Breast epithelium (tissue), 4 donors: Measurements from ENCODE around the gene PRMT5. TPM values are rescaled to one million over a fixed set of nuclear protein-coding genes. Genes with fewer than 3 reads are reported as not detected.

Experiments
- DNase-seq, 2 donors: peaks; one replicate each; pipeline ENCODE4 v3.0.0-alpha.2; 2019; ENCODE audit warnings: low spot score in 2 of 2
- H3K27ac ChIP-seq, 2 donors: fragments of 200-600 bp; sonication (generic) in 1 of 2; one replicate each; pipeline ENCODE4 v1.5.1; 2016 to 2019; ENCODE audit warnings: mild to moderate bottlenecking in 1 of 2
- H3K27me3 ChIP-seq, 2 donors: fragments of 200-600 bp; sonication (generic) in 1 of 2; one replicate each; pipeline versions ENCODE4 v1.5.1 to v1.6.0; 2017 to 2019; ENCODE audit warnings: control low read depth in 1 of 2, mild to moderate bottlenecking in 1 of 2
- H3K36me3 ChIP-seq: fragments of 200-600 bp; one replicate; pipeline ENCODE4 v1.5.1; 2019
- H3K4me1 ChIP-seq, 2 donors: fragments of 200-600 bp; sonication (generic); one replicate each; pipeline ENCODE4 v1.5.1; 2016 to 2019; ENCODE audit warnings: control low read depth in 1 of 2
- H3K4me3 ChIP-seq, 3 donors: fragments of 200-600 bp; sonication (generic); 1 replicate in 2 of 3; 2 replicates in 1 of 3; pipeline ENCODE4 v1.5.1; 2016 to 2019; ENCODE audit warnings: mild to moderate bottlenecking in 3 of 3, moderate library complexity in 2 of 3
- H3K9me3 ChIP-seq, 2 donors: fragments of 200-600 bp; sonication (generic) in 1 of 2; one replicate each; pipeline ENCODE4 v1.5.1; 2016 to 2019; ENCODE audit warnings: control low read depth in 1 of 2
- POLR2A ChIP-seq: fragments of 450-650 bp; IDR thresholded peaks from one replicate; pipeline ENCODE4 v1.6.1; 2016; ENCODE audit warnings: antibody characterized with exemption, mild to moderate bottlenecking, moderate library complexity
- POLR2AphosphoS5 ChIP-seq, 3 donors: sonication (generic); formaldehyde crosslinking; IDR thresholded peaks; one replicate each; pipeline ENCODE4 v1.6.1; 2017; ENCODE audit warnings: antibody characterized with exemption in 3 of 3
- intact Hi-C: fragments of 100-400 bp; cut with DNase I; formaldehyde crosslinking; loops from one replicate; pipeline ENCODE4 v1.15.1; 2023; ENCODE audit warnings: low total_unique reads
- total RNA-seq, 3 donors: library from RNA; depleted of rRNA; stranded (reverse); fragments of >200 nt; gene quantifications; one replicate each; pipeline ENCODE4 v1.1.0, GENCODE V29; 2016
- TF ChIP-seq, protein P1 (sequence below), 3 donors: fragments of 450-650 bp; IDR thresholded peaks; one replicate each; pipeline ENCODE4 v1.5.1; 2016 to 2017; ENCODE audit warnings: antibody characterized with exemption in 3 of 3, mild to moderate bottlenecking in 3 of 3, moderate library complexity in 3 of 3

Gene PRMT5
- total RNA-seq, 3 donors from 2014 or later = 48.6 to 80.6 (median 71.4) TPM

DNA sequence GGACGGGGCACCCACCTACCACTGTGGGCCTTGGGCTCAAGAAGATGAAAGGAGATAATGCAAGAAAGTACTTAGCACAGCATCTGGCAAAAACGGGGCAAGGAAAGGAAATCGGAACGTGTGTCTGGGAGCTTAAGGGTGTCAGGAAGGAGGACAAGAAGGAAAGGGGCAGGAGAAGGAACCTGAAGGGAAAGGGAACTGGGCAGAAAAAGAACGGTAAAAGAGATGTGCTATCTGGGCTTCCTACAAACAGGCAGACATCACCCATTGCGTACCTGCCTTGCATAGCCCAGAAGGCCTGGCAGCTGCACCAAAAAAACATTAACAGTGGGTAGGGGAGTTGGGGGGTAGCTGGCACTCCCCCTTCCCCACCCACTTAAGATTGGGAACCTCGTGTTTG, 47.1 kb downstream of the PRMT5 start:
- H3K4me3 ChIP-seq = no peak overlapping the region
- peaks cover 3% of the 10 kb centered on the region for H3K36me3 ChIP-seq
- H3K27ac ChIP-seq = peak overlapping the region in 1 of 2 donors; percentile 14
- TF ChIP-seq, protein P1, sequence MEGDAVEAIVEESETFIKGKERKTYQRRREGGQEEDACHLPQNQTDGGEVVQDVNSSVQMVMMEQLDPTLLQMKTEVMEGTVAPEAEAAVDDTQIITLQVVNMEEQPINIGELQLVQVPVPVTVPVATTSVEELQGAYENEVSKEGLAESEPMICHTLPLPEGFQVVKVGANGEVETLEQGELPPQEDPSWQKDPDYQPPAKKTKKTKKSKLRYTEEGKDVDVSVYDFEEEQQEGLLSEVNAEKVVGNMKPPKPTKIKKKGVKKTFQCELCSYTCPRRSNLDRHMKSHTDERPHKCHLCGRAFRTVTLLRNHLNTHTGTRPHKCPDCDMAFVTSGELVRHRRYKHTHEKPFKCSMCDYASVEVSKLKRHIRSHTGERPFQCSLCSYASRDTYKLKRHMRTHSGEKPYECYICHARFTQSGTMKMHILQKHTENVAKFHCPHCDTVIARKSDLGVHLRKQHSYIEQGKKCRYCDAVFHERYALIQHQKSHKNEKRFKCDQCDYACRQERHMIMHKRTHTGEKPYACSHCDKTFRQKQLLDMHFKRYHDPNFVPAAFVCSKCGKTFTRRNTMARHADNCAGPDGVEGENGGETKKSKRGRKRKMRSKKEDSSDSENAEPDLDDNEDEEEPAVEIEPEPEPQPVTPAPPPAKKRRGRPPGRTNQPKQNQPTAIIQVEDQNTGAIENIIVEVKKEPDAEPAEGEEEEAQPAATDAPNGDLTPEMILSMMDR (IDR thresholded peaks at IDR 0.05) = no peak
- H3K4me1 ChIP-seq = peaks cover 0 to 8% of the 10 kb centered on the region in 2 donors
- no peaks in the 10 kb centered on the region for H3K9me3 ChIP-seq
- no peaks in the 10 kb centered on the region for H3K27me3 ChIP-seq
- intact Hi-C loops = no loop called here
- DNase-seq = no peak

DNA sequence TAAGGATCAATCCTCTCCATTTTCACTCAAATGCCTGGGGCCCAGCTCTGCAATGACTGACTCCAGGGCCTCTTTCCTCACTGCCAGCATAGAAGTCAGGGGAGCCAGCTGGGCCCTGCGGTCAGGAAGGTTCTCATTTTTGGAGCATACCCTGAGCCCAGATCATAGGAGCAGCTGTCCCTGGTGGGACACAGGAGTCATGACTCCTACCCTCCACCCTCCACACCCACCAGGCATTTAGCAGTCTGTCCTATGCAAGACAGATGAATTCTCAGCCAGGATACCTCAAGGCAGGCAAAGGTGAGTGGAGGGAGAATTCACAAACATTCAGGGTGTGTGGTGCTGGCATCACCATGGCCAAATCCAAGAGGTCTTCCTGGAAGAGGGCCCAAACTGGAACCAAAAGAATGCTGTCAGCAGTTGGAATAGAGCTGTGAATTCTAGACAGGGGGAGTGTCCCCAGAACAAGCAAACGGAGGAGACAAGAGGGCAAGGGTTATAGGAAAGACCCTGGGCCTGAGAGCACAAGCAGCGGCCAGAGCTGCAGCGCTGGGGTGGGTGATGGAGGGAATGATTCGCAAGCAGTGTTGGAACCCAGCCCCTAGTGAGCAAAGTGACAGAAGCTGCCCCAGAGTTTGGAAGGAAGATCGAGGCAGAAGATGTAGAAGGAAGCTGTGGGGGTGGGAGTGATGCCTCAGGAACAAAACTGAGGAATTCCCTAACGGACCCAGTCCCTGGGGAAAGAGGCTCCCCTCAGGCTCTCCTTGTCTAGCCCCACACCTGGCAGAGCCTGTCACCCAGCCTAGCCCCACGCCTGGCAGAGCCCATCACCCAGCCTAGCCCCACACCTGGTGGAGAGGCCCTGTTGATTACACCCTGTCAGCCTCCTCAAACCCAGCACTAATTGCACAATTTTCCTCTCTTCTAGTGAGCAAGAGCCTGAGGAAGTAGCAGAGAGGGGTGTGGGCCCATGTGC, 50.6 kb downstream of the PRMT5 start:
- TF ChIP-seq, protein P1 (IDR thresholded peaks at IDR 0.05) = no peak
- no peak for TF ChIP-seq POLR2A
- no peak for TF ChIP-seq POLR2AphosphoS5 (IDR thresholded peaks at IDR 0.05)
- peaks cover 22% of the 10 kb centered on the region for H3K36me3 ChIP-seq
- no peaks in the 10 kb centered on the region for H3K27me3 ChIP-seq
- no peaks in the 10 kb centered on the region for H3K9me3 ChIP-seq
- DNase-seq = no peak
- H3K4me3 ChIP-seq = no peak overlapping the region
- H3K4me1 ChIP-seq = peaks cover 0 to 8% of the 10 kb centered on the region in 2 donors
- no peak overlapping the region for H3K27ac ChIP-seq
- intact Hi-C loops = no loop called here

DNA sequence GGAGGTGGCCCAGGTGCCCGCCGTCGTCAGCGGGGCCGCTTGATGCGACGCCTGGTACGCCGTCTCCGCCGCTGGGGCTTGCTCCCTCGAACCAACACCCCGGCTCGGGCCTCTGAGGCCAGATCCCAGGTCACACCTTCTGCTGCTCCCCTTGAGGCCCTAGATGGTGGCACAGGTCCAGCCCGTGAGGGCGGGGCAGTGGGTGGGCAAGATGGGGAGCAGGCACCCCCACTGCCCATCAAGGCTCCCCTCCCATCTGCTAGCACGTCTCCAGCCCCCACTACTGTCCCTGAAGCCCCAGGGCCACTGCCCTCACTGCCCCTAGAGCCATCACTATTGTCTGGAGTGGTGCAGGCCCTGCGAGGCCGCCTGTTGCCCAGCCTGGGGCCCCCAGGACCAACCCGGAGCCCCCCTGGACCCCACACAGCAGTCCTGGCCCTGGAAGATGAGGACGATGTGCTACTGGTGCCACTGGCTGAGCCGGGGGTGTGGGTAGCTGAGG, 52.1 kb downstream of the PRMT5 start:
- intact Hi-C loops = no loop called here
- H3K9me3 ChIP-seq = no peaks in the 10 kb centered on the region
- no peak for DNase-seq
- peaks cover 22% of the 10 kb centered on the region for H3K36me3 ChIP-seq
- H3K27me3 ChIP-seq = no peaks in the 10 kb centered on the region
- TF ChIP-seq POLR2AphosphoS5 (IDR thresholded peaks at IDR 0.05) (no peak), POLR2A (no peak)
- TF ChIP-seq, protein P1 (IDR thresholded peaks at IDR 0.05) = no peak
- H3K4me3 ChIP-seq = no peak overlapping the region
- peaks cover 0 to 5% of the 10 kb centered on the region in 2 donors for H3K4me1 ChIP-seq
- no peak overlapping the region for H3K27ac ChIP-seq

DNA sequence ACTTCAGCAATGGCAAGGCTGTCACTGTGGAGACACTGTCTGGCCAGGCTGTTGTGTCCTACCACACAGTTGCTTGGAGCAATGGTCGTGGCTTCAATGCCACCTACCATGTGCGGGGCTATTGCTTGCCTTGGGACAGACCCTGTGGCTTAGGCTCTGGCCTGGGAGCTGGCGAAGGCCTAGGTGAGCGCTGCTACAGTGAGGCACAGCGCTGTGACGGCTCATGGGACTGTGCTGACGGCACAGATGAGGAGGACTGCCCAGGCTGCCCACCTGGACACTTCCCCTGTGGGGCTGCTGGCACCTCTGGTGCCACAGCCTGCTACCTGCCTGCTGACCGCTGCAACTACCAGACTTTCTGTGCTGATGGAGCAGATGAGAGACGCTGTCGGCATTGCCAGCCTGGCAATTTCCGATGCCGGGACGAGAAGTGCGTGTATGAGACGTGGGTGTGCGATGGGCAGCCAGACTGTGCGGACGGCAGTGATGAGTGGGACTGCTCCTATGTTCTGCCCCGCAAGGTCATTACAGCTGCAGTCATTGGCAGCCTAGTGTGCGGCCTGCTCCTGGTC, 53.3 kb downstream of the PRMT5 start:
- Histone ChIP-seq H3K27me3 (no peaks in the 10 kb centered on the region), H3K9me3 (no peaks in the 10 kb centered on the region), H3K4me1 (peaks cover 0 to 4% of the 10 kb centered on the region in 2 donors), H3K36me3 (peaks cover 22% of the 10 kb centered on the region), H3K4me3 (no peak overlapping the region), H3K27ac (no peak overlapping the region)
- intact Hi-C loops = no loop called here
- no peak for DNase-seq
- TF ChIP-seq POLR2A = no peak
- TF ChIP-seq, protein P1 (IDR thresholded peaks at IDR 0.05) = no peak
- TF ChIP-seq POLR2AphosphoS5 (IDR thresholded peaks at IDR 0.05) = no peak
